Liver (tissue), 3 donors: ENCODE results near the gene GAB2.

ENCODE experiments used
- EGR1 ChIP-seq, 2 donors: IDR thresholded peaks; 2 replicates each; pipeline ENCODE4 v1.6.1; 2016 to 2018; ENCODE audit warnings: antibody characterized with exemption in 2 of 2, low read depth in 2 of 2
- FOXA1 ChIP-seq: IDR thresholded peaks from 2 replicates; pipeline ENCODE4 v1.6.1; 2016; ENCODE audit warnings: antibody characterized with exemption
- HNF4G ChIP-seq: IDR thresholded peaks from 2 replicates; pipeline ENCODE4 v1.6.1; 2016; ENCODE audit warnings: antibody characterized with exemption
- JUND ChIP-seq, 2 donors: IDR thresholded peaks; 2 replicates each; pipeline ENCODE4 v1.6.1; 2016; ENCODE audit warnings: antibody characterized with exemption in 2 of 2
- RAD21 ChIP-seq, 2 donors: IDR thresholded peaks; 2 replicates each; pipeline ENCODE4 v1.6.1; 2016; ENCODE audit warnings: antibody characterized with exemption in 2 of 2, mild to moderate bottlenecking in 2 of 2
- RXRA ChIP-seq, 2 donors: IDR thresholded peaks; 2 replicates each; pipeline ENCODE4 v1.6.1; 2017 to 2018; ENCODE audit warnings: antibody characterized with exemption in 2 of 2, mild to moderate bottlenecking in 1 of 2
- SP1 ChIP-seq: IDR thresholded peaks from 2 replicates; pipeline ENCODE4 v1.6.1; 2018; ENCODE audit warnings: antibody characterized with exemption, mild to moderate bottlenecking
- TAF1 ChIP-seq: conservative IDR thresholded peaks from 2 replicates; pipeline ENCODE4 v1.6.1; 2016; ENCODE audit warnings: antibody characterized with exemption, mild to moderate bottlenecking
- YY1 ChIP-seq: IDR thresholded peaks from 2 replicates; pipeline ENCODE4 v1.6.1; 2016; ENCODE audit warnings: antibody characterized with exemption, mild to moderate bottlenecking
- TF ChIP-seq, protein P1 (sequence below): fragments of 150-350 bp; IDR thresholded peaks from 2 replicates; pipeline ENCODE4 v1.5.1; 2017; ENCODE audit warnings: improper control_type of control experiment, low read depth, low read length; ENCODE audit not compliant: missing input control
- TF ChIP-seq, protein P2 (sequence below): IDR thresholded peaks from 2 replicates; pipeline ENCODE4 v1.6.1; 2016; ENCODE audit warnings: antibody characterized with exemption, mild to moderate bottlenecking
- TF ChIP-seq, protein P3 (sequence below): IDR thresholded peaks from 2 replicates; pipeline ENCODE4 v1.6.1; 2016; ENCODE audit warnings: antibody characterized with exemption
- donor health status: healthy.
- donor health status: healthy.

DNA sequence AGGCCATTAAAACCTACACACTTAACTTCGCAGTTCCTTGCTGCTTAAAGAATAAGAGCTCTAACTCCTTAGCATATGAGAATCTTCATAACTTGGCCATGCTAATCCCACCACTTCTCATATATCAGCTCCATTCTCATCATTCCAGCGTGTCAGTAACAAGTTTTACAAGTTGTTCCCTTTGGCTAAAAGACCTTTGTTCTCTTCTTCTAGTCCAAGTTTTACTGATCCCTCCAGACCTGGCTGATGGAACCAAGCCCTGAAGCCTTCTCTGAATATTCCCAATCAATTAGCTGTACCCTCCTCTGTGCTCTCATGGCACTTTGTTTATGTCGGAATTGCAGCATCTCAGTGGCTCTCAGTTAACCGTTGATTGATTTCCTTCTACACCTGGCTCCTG is 35.8 kb downstream of the GAB2 start:
- TF ChIP-seq, protein P1, sequence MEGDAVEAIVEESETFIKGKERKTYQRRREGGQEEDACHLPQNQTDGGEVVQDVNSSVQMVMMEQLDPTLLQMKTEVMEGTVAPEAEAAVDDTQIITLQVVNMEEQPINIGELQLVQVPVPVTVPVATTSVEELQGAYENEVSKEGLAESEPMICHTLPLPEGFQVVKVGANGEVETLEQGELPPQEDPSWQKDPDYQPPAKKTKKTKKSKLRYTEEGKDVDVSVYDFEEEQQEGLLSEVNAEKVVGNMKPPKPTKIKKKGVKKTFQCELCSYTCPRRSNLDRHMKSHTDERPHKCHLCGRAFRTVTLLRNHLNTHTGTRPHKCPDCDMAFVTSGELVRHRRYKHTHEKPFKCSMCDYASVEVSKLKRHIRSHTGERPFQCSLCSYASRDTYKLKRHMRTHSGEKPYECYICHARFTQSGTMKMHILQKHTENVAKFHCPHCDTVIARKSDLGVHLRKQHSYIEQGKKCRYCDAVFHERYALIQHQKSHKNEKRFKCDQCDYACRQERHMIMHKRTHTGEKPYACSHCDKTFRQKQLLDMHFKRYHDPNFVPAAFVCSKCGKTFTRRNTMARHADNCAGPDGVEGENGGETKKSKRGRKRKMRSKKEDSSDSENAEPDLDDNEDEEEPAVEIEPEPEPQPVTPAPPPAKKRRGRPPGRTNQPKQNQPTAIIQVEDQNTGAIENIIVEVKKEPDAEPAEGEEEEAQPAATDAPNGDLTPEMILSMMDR: no peak
- TF ChIP-seq TAF1: no peak
- TF ChIP-seq, protein P2, sequence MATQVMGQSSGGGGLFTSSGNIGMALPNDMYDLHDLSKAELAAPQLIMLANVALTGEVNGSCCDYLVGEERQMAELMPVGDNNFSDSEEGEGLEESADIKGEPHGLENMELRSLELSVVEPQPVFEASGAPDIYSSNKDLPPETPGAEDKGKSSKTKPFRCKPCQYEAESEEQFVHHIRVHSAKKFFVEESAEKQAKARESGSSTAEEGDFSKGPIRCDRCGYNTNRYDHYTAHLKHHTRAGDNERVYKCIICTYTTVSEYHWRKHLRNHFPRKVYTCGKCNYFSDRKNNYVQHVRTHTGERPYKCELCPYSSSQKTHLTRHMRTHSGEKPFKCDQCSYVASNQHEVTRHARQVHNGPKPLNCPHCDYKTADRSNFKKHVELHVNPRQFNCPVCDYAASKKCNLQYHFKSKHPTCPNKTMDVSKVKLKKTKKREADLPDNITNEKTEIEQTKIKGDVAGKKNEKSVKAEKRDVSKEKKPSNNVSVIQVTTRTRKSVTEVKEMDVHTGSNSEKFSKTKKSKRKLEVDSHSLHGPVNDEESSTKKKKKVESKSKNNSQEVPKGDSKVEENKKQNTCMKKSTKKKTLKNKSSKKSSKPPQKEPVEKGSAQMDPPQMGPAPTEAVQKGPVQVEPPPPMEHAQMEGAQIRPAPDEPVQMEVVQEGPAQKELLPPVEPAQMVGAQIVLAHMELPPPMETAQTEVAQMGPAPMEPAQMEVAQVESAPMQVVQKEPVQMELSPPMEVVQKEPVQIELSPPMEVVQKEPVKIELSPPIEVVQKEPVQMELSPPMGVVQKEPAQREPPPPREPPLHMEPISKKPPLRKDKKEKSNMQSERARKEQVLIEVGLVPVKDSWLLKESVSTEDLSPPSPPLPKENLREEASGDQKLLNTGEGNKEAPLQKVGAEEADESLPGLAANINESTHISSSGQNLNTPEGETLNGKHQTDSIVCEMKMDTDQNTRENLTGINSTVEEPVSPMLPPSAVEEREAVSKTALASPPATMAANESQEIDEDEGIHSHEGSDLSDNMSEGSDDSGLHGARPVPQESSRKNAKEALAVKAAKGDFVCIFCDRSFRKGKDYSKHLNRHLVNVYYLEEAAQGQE: no peak
- TF ChIP-seq, protein P3, sequence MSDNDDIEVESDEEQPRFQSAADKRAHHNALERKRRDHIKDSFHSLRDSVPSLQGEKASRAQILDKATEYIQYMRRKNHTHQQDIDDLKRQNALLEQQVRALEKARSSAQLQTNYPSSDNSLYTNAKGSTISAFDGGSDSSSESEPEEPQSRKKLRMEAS: no peak
- TF ChIP-seq HNF4G: no peak
- no peak for TF ChIP-seq RAD21 (IDR thresholded peaks at IDR 0.05)
- TF ChIP-seq JUND (IDR thresholded peaks at IDR 0.05): no peak
- no peak for TF ChIP-seq FOXA1
- TF ChIP-seq EGR1 (IDR thresholded peaks at IDR 0.05; ENCODE audit: low read depth in 2 of 2): no peak
- no peak for TF ChIP-seq YY1
- TF ChIP-seq RXRA (IDR thresholded peaks at IDR 0.05): no peak
- TF ChIP-seq SP1: no peak
